Heart right ventricle (tissue), 16 donors: Measurements from ENCODE around the gene KNCN. TPM values are rescaled to one million over a fixed set of nuclear protein-coding genes. Genes with fewer than 3 reads are reported as not detected.

Source experiments
- ATAC-seq, 8 donors: fragments of 200-7000 bp; cut with Tn5 transposase; one replicate each; pipeline ENCODE4 v1.9.1; 2020; ENCODE audit warnings: mild to moderate bottlenecking in 8 of 8, moderate library complexity in 8 of 8, moderate number of reproducible peaks in 1 of 8
- DNase-seq, 2 donors: peaks; one replicate each; pipeline ENCODE4 v3.0.0-alpha.2; 2020
- H3K27ac ChIP-seq, 10 donors: fragments of 200-600 bp; sonication (generic) in 2 of 10; one replicate each; pipeline versions ENCODE4 v1.5.0 to v1.8.0; 2020 to 2022; ENCODE audit warnings: mild to moderate bottlenecking in 3 of 10
- H3K27me3 ChIP-seq, 7 donors: fragments of 200-600 bp; one replicate each; pipeline ENCODE4 v1.8.0; 2021 to 2022; ENCODE audit warnings: mild to moderate bottlenecking in 2 of 7
- H3K36me3 ChIP-seq, 9 donors: fragments of 200-600 bp; sonication (generic) in 1 of 9; one replicate each; pipeline versions ENCODE4 v1.5.0 to v1.8.0; 2020 to 2022; ENCODE audit warnings: mild to moderate bottlenecking in 2 of 9
- H3K4me1 ChIP-seq, 9 donors: fragments of 200-600 bp; sonication (generic) in 1 of 9; one replicate each; pipeline versions ENCODE4 v1.5.0 to v1.8.0; 2020 to 2022; ENCODE audit warnings: mild to moderate bottlenecking in 4 of 9
- H3K4me3 ChIP-seq, 10 donors: fragments of 200-600 bp; sonication (generic) in 2 of 10; one replicate each; pipeline versions ENCODE4 v1.5.0 to v1.8.0; 2020 to 2022; ENCODE audit warnings: mild to moderate bottlenecking in 7 of 10, moderate library complexity in 2 of 10
- H3K9me3 ChIP-seq, 11 donors: fragments of 200-600 bp in 10 of 11; sonication (generic) in 2 of 11; one replicate each; pipeline versions ENCODE4 v1.5.0 to v1.8.0; 2013 to 2022; ENCODE audit warnings: mild to moderate bottlenecking in 2 of 11, control low read depth in 1 of 11, moderate library complexity in 1 of 11
- WGBS, 2 donors: extraction: QIAGEN DNeasy Blood & Tissue Kit; methylation state at CpG; one replicate each; pipeline ENCODE4 v1.1.7; 2013; ENCODE audit warnings: inconsistent platforms in 1 of 2; 5-methylcytosine and 5-hydroxymethylcytosine counted together
- intact Hi-C, 10 donors: fragments of 100-400 bp; cut with DNase I; formaldehyde crosslinking; loops; one replicate each; pipeline versions ENCODE4 v1.11.1 to v1.14.2; 2022
- polyA plus RNA-seq, 2 donors: library from polyadenylated mRNA; stranded (reverse); fragments of 200-250 nt; gene quantifications; one replicate each; pipeline ENCODE4 v1.2.3, GENCODE V29; 2013
- total RNA-seq, 10 donors: library from RNA; stranded (reverse); fragmentation: NEBNext Ultra II Directional in 3 of 10; extraction: Animal tissue kit (Norgen Biotek cat#: 25700) in 3 of 10; gene quantifications; one replicate each; pipeline versions ENCODE4 v1.2.1 to v1.2.4, GENCODE V29; 2021 to 2023
- TF ChIP-seq, protein P1 (sequence below), 9 donors: fragments of 200-600 bp; sonication (generic) in 2 of 9; IDR thresholded peaks; one replicate each; pipeline versions ENCODE4 v1.5.0 to v1.8.0; 2021 to 2022; ENCODE audit warnings: antibody characterized with exemption in 9 of 9, mild to moderate bottlenecking in 5 of 9, moderate library complexity in 1 of 9
- donor health status: Arrhythmogenic right ventricular cardiomyopathy.
- donor health status: ischemic (EF 13 %, LVEDD 7.1; RV severe dilation, severe dysfunction).
- donor health status: healthy with polysubstance abuse.
- donor health status: DM: no; HTN: yes; CAD: no.
- donor health status: DM: no; HTN: no; CAD: no.
- donor health status: ischemic (EF 25% LVEDD 6.9; RV normal size, moderate dysfunction).
- donor health status: ischemic (EF 25% LVEDD 5.7; RV mildly dilated, moderate dysfunction).
- donor health status: healthy.
- donor health status: DM: yes; HTN: yes; CAD: no.
- donor health status: Ischemic cardiomyopathy.
- donor health status: ischemic (EF 35%, LVEDD 5.7; RV mildly dilated, moderate dysfunction).
- donor health status: nonischemic (EF 11% LVEDD 7.7; RV severe dilation, severe dysfunction).
- donor health status: DM: yes; HTN: yes; CAD: no.
- donor health status: PGD.
- donor health status: ischemic (EF 29% LVEDD 5.4; RV normal size, mild dysfunction).
- donor health status: nonischemic (EF 23%, LVEDD 6.1; RV moderate dilation, normal function).

KNCN gene
- total and polyA plus RNA-seq, 12 donors: not detected

DNA sequence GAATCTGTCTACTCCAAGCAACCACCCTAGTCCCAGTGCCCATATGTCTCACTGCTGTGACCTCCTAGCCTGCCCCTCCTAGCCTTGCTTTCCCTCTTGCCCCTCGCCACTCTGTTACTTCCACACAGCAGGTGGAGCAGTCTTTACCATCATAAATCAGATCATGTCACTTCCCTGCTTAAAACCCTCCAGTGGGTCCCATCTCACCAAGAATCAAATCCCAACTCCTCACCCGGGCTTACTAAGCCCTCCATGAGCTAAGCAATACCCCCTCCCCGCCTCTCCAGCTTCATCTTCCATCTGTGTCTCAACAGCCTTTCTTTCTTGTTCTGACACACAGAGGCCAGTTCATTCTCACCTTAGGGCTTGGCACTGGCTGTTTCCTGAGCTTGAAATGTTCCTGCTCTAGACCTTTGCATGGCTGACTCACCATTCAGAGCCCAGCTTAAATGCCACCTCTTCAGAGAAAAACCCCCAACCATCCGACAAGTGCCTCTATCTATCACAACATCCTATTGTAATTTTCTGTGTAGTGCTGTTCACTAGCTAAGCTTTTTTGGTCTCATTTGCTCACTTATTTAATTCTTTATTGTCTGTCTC, 22.3 kb downstream of the KNCN start:
- Histone ChIP-seq H3K27ac (no peak overlapping the region), H3K4me3 (no peak overlapping the region), H3K4me1 (peaks cover 0 to 11% (median 4%) of the 10 kb centered on the region in 9 donors), H3K36me3 (no peaks in the 10 kb centered on the region), H3K27me3 (peaks cover 0 to 86% (median 72%) of the 10 kb centered on the region in 7 donors), H3K9me3 (no peaks in the 10 kb centered on the region)
- DNase-seq (no peak), ATAC-seq (no peak)
- TF ChIP-seq, protein P1, sequence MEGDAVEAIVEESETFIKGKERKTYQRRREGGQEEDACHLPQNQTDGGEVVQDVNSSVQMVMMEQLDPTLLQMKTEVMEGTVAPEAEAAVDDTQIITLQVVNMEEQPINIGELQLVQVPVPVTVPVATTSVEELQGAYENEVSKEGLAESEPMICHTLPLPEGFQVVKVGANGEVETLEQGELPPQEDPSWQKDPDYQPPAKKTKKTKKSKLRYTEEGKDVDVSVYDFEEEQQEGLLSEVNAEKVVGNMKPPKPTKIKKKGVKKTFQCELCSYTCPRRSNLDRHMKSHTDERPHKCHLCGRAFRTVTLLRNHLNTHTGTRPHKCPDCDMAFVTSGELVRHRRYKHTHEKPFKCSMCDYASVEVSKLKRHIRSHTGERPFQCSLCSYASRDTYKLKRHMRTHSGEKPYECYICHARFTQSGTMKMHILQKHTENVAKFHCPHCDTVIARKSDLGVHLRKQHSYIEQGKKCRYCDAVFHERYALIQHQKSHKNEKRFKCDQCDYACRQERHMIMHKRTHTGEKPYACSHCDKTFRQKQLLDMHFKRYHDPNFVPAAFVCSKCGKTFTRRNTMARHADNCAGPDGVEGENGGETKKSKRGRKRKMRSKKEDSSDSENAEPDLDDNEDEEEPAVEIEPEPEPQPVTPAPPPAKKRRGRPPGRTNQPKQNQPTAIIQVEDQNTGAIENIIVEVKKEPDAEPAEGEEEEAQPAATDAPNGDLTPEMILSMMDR (IDR thresholded peaks at IDR 0.05): no peak
- intact Hi-C loops: loop anchor here (2.0 to 5.0 kb wide), 7 partner anchors 50 to 122 kb away; no protein-coding TSS in a partner anchor
- whole genome bisulfite sequencing, 2 donors: 61 to 63% methylated on average over 4 of the region's 4 CpGs

DNA sequence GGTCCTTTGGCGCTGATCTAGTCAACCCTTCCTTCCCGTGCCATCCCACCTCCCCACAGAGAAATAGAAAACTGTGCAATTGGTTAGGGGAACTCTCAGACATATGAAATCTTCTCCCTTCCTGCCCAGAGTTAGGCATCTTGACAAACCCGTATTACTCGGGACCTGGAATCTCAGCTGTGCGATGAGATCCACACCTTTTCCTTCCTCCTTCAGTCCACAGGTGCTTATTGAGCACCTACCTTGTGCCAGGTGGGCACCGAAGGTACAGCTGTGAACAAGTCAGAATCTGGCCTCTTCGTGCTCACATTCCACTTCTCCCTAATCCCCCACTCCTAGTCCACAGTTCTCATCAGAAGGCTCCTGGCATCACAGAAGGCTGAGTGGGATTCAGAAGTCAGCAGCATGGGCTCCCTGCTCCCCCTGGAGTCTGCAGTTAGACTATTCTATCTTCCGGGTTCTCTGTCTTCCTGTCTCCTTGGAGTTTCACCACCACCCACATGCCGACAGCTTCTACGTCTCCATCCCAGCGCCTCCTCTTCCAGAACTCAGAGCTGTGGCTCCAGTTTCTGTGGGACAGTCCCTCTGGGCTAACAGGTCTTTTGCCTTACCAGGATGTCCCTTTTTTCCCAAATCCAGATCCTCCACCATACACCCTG, 23.0 kb downstream of the KNCN start:
- DNase-seq (no peak), ATAC-seq (no peak)
- Histone ChIP-seq H3K27ac (no peak overlapping the region), H3K36me3 (no peaks in the 10 kb centered on the region), H3K27me3 (peaks cover 0 to 85% (median 72%) of the 10 kb centered on the region in 7 donors), H3K4me1 (peaks cover 0 to 8% (median 1%) of the 10 kb centered on the region in 9 donors), H3K4me3 (no peak overlapping the region), H3K9me3 (no peaks in the 10 kb centered on the region)
- intact Hi-C loops: loop anchor here (1.0 to 5.0 kb wide), 11 partner anchors 50 to 122 kb away; no protein-coding TSS in a partner anchor
- TF ChIP-seq, protein P1 (IDR thresholded peaks at IDR 0.05): peak in 3 of 9 donors; percentile 29 to 42 (median 31)
- WGBS, 2 donors: 29% methylated on average over 11 of the region's 11 CpGs

DNA sequence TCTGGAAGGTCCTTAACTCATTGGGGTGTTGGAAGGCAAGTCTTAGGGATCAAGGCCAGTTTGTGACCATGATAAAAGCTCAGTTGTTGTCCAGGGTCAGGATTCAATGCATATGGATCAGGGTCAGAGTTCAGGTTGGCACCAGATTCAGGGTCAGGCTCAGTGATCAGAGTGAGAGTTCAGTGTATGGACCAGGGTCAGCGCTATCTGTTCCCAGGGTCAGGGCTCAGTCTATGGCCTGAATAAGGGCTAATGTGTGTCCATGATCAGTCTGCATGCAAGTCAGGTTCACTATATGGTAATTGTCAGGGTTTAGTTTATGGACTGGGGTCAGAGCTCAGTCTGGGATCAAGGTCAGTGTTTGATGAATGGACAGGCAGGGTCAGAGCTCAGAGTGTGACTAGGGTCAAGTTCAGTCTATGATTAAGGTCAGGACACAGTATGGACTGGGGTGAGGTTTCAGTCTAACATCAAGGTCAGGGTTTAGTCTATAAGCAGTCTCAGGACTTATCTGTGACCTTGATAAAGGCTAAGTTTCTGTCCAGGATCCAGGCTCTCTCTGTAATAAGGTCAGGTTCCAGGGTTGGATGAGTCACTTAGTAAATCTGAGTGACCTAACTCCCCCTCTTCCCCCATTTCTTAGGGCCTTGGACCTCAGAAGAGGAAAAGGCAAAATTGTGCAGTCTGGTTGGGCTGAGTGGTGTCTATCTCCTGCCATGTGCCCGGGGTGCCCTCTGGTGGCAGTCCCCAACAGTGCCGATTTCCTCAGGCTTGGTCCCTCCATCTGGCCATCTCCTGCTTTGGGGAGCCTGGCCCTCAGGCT, 23.8 kb downstream of the KNCN start:
- ATAC-seq: peak; percentile 73 to 91 (median 84)
- no peaks in the 10 kb centered on the region for H3K9me3 ChIP-seq
- intact Hi-C loops: loop anchor here (1.0 to 5.0 kb wide), 11 partner anchors 49 to 121 kb away; no protein-coding TSS in a partner anchor
- H3K27ac ChIP-seq: no peak overlapping the region
- TF ChIP-seq, protein P1 (IDR thresholded peaks at IDR 0.05): peak; percentile 81 to 96 (median 91)
- H3K36me3 ChIP-seq: no peaks in the 10 kb centered on the region
- peak; percentile 80 for DNase-seq
- H3K27me3 ChIP-seq: peaks cover 0 to 82% (median 70%) of the 10 kb centered on the region in 7 donors
- H3K4me1 ChIP-seq: peaks cover 0 to 12% (median 2%) of the 10 kb centered on the region in 9 donors
- no peak overlapping the region for H3K4me3 ChIP-seq
- WGBS, 2 donors: 29 to 30% methylated on average over 3 of the region's 3 CpGs

DNA sequence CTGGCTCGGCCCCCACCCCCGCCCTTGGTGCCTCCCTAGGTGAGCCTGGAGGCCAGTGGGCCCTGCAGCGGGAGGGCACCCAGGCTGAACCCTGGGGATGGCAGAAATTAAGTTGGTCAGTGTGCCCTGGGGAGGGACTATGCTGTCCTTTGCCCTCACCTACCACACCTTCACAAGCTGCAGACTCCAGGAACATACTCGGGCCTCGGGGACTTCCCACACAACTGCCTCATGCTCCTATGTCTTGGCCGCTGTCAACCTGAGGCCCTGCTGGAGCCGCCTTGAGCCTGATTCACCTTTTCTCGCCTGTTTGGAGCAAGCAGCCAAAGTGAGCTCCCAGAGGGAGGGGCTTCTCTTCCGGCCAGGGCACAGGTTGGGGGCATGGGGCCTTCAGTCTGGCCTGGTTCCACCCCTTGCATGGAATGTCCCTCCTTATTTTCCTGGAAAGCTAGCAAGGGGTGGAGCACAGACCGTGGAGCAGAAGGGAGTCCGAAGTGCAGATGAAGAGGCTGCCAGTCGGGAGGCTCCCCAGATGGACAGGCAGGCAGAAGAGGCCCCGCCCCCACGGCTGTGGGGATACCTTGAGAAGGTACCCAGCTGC, 24.7 kb downstream of the KNCN start:
- WGBS, 2 donors: 45 to 51% methylated on average over 14 of the region's 14 CpGs
- no peaks in the 10 kb centered on the region for H3K9me3 ChIP-seq
- TF ChIP-seq, protein P1 (IDR thresholded peaks at IDR 0.05): no peak
- intact Hi-C loops: loop anchor here in 9 of 10 donors (2.0 to 5.0 kb wide), 4 partner anchors 49 to 119 kb away; no protein-coding TSS in a partner anchor
- H3K4me1 ChIP-seq: peaks cover 0 to 17% (median 6%) of the 10 kb centered on the region in 9 donors
- no peak overlapping the region for H3K4me3 ChIP-seq
- no peak overlapping the region for H3K27ac ChIP-seq
- peaks cover 0 to 73% (median 61%) of the 10 kb centered on the region in 7 donors for H3K27me3 ChIP-seq
- no peaks in the 10 kb centered on the region for H3K36me3 ChIP-seq
- no peak for DNase-seq
- no peak for ATAC-seq
